Activated CD8-positive, alpha-beta memory T cell treated with anti-CD3 and anti-CD28 coated beads for 24 hours (primary cell): Measurements from ENCODE around the gene SLC16A5.
"Not testable (repeated sequence)": the region's sequence is repeated elsewhere in the genome, so short reads cannot be mapped to it uniquely, and the experiment has no call there.

Experiments
- DNase-seq: peaks from one replicate; pipeline ENCODE4 v3.0.0-alpha.2; 2020

SLC16A5 gene

DNA sequence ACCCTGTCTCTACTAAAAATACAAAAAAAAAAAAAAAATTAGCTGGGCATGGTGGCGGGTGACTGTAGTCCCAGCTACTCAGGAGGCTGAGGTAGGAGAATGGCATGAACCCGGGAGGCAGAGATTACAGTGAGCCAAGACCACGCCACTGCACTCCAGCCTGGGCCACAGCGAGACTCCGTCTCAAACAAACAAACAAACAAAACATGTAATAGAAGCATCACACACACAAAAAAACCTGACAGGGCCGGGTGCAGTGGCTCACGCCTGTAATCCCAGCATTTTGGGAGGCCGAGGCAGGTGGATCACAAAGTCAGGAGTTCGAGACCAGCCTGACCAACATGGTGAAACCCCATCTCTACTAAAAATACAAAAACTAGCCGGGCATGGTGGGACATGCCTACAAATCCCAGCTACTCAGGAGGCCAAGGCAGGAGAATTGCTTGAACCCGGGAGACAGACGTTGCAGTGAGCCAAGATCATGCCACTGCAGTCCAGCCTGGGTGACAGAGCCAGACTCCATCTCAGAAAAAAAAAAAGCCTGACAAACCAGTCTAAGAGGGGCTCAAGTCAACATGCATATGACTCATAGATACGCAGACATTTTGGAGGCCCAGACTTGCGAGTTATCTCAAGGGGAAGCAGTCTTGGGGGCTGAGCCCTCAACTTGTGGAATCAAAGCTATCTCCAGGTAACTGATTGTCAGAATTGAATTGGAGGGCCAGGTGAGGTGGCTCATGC is 46.0 kb downstream of the SLC16A5 start:
- not testable (repeated sequence) for DNase-seq

- no peak for DNase-seq
Measured at GRCh38 chr17:75135452-75135851, 47.7 kb downstream of the SLC16A5 start.

- no peak for DNase-seq
Measured at GRCh38 chr17:75135946-75136345, 48.2 kb downstream of the SLC16A5 start.

GRCh38 chr17:75137762-75138161 is 50.0 kb downstream of the SLC16A5 start:
- DNase-seq = not testable (repeated sequence)

DNA sequence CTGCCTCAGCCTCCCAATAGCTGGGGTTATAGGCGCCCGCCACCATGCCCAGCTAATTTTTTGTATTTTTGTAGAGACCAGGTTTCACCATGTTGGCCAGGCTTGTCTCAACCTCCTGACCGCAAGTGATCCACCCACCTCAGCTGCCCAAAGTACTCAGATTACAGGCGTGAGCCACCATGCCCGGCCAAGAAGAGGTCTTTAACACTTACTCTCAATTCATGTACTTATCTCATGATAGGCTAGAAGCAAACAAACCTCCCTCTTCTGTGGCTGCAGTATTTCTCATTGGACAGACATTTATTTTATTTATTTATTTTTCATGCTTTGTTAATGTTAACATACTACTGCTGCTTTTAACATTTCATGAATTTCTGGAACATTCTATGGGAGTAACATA is 50.8 kb downstream of the SLC16A5 start:
- DNase-seq = no peak

GRCh38 chr17:75142236-75142971 is 54.6 kb downstream of the SLC16A5 start:
- DNase-seq = no peak

DNA sequence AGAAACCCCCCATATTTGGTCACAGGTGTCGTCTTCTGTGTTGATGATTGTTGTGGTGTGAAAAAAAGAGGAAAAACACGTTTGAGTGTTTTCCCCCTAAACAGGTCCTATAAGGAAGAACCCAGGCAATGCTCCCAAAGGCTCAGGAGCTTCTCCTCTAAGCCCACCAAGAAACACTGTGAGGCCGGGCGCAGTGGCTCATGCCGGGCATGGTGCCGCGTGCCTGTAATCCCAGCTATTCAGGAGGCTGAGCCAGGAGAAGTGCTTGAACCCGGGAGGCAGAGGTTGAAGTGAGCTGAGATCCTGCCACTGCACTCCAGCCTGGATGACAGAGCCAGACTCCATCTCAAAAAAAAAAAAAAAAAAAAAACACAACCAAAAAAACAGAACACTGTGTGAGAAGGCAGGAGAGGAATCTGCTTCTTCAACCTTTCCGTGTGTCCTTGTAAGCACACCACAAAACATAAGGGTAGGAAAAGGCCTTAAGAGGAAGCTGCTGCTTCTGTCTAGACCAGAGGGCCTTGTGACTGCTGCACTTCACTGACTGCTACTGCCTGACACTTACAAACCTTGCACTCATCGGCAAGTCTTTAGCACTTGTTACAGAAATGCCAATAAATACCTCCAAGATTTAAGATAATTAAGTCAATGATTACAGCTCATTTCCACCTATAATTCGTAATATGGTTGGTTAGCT is 57.2 kb downstream of the SLC16A5 start:
- no peak for DNase-seq

DNA sequence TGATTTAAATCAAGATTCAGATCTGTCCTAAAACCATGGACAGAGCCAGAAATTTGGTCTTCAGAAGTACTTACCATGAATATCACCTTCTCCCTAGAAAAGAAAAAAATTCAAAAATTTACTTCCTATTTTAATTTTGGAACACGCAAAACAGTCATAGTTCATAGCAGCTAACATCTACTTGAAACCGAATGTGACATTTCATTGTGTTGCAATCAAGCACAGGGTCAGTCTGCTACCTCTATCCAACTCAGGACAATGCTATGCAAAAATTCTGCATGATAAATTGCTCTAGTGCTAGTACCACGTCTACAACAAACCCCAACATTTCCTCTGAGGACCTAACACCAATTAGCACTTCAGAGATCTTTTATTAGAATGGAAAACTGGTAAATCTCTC is 58.8 kb downstream of the SLC16A5 start:
- DNase-seq = no peak

DNA sequence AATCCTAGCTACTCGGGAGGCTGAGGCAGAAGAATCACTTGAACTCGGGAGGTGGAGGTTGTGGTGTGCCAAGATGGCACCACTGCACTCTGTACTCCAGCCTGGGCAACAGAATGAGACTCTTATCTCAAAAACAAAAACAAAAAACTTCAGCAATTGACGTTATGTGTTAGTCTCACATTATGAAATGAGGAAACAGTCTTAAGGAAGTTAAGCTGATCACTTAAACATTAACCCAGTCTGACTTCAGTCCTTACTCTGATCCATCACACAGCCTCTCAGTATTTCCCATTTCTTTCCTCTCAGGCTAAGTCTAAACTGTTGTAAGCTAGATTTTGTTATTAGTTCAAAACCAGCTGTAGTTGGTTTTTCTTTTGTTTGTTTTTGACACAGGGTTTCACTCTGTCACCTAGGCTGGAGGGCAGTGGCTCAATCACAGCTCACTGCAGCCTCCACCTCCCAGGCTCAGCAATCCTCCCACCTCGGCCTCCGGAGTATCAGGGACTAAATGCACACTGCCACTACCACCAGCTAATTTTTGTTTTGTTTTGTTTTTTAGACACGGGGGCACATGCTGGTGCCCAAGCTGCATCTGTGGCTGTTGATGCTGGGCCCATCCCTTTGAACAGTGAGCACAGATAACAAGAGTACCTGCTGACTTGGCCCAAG is 60.3 kb downstream of the SLC16A5 start:
- no peak for DNase-seq

- no peak for DNase-seq
Measured at GRCh38 chr17:75151930-75152329, 64.2 kb downstream of the SLC16A5 start.

DNA sequence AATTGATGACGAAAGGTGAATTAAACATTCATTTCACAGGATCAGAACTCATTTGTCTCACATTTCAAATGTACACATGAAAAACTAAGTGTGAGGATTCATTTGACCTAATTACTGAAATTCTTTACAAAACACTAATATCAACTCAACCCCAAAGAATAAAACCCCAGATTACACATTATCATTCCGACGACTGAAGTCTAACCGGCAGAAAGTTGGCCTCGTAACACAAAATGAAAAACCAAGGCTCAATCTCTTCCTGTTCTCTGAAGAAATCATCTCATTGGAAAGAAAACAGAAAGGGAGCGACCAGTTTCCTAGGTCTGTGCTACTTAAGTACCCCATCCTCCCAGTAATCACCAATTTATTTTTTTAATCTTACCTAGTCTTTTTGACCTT is 64.8 kb downstream of the SLC16A5 start:
- DNase-seq = no peak

- DNase-seq = peak; percentile 70
Measured at GRCh38 chr17:75152922-75153779, 65.4 kb downstream of the SLC16A5 start.

- DNase-seq = no peak
Measured at GRCh38 chr17:75153780-75154194, 66.0 kb downstream of the SLC16A5 start.

- peak; percentile 97 for DNase-seq
Measured at GRCh38 chr17:75154195-75155106, 66.7 kb downstream of the SLC16A5 start, which contains the start of gene JPT1. JPT1 (minus strand) TSS chr17:75154512; CDS start chr17:75154397, 115 bp downstream.

DNA sequence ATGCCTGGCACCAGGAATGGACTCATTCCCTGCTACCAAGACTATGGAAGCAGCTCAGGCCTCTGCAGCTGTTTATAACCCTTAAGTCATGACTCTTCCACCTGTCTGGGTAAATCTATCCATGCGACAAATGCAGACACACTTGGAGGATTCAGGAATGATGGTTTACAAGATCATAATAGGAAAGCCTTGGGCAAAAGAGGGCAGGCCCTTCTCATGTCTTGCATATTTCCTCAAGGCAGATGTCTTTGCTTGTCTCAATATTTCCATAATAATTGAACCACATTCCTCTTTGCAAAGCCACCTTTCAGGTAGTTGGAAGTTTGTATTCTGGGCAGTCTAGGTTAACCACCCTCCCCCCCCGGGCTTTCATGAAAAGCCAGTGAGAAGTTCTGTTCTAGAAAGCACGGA is 67.4 kb downstream of the SLC16A5 start:
- no peak for DNase-seq
